HEK293 (cell line): Measurements from ENCODE around the gene LHFPL2.

Experiments
- HOXC10 ChIP-seq: sonication (generic); formaldehyde crosslinking; IDR thresholded peaks from 2 replicates; pipeline ENCODE4 v1.8.1; 2023; ENCODE audit warnings: mild to moderate bottlenecking, missing genetic modification reagents
- IKZF3 ChIP-seq: fragments of 450-650 bp; IDR thresholded peaks from 2 replicates; pipeline ENCODE4 v1.5.0; 2018; ENCODE audit warnings: missing biosample characterization, mild to moderate bottlenecking, missing genetic modification characterization, moderate library complexity
- KLF10 ChIP-seq: fragments of 450-650 bp; IDR thresholded peaks from 2 replicates; pipeline ENCODE4 v1.5.1; 2018; ENCODE audit warnings: missing biosample characterization, mild to moderate bottlenecking, missing genetic modification characterization
- OSR2 ChIP-seq: fragments of 450-650 bp; formaldehyde crosslinking; IDR thresholded peaks from 2 replicates; pipeline ENCODE4 v1.5.1; 2016; ENCODE audit warnings: missing biosample characterization, missing genetic modification characterization
- PRDM1 ChIP-seq: fragments of 450-650 bp; formaldehyde crosslinking; IDR thresholded peaks from 2 replicates; pipeline ENCODE4; 2016; ENCODE audit warnings: missing biosample characterization, missing genetic modification characterization
- RBAK ChIP-seq: fragments of 450-650 bp; formaldehyde crosslinking; IDR thresholded peaks from 2 replicates; pipeline ENCODE4 v1.5.1; 2016; ENCODE audit warnings: missing biosample characterization, missing genetic modification characterization
- SCRT1 ChIP-seq: fragments of 450-650 bp; formaldehyde crosslinking; IDR thresholded peaks from 2 replicates; pipeline ENCODE4 v1.5.1; 2016; ENCODE audit warnings: missing biosample characterization, missing genetic modification characterization, borderline replicate concordance
- SP3 ChIP-seq: fragments of 450-650 bp; formaldehyde crosslinking; IDR thresholded peaks from 2 replicates; pipeline ENCODE4 v1.5.1; 2016; ENCODE audit warnings: missing biosample characterization, missing genetic modification characterization
- SP7 ChIP-seq: fragments of 450-650 bp; formaldehyde crosslinking; IDR thresholded peaks from 2 replicates; pipeline ENCODE4 v1.5.1; 2016; ENCODE audit warnings: missing biosample characterization, missing genetic modification characterization
- WT1 ChIP-seq: fragments of 450-650 bp; formaldehyde crosslinking; IDR thresholded peaks from 2 replicates; pipeline ENCODE4 v1.5.1; 2016; ENCODE audit warnings: missing biosample characterization, missing genetic modification characterization
- ZEB2 ChIP-seq: fragments of 450-650 bp; formaldehyde crosslinking; IDR thresholded peaks from 2 replicates; pipeline ENCODE4 v1.5.1; 2016; ENCODE audit warnings: missing biosample characterization, missing genetic modification characterization
- ZFP37 ChIP-seq: fragments of 450-650 bp; formaldehyde crosslinking; IDR thresholded peaks from 2 replicates; pipeline ENCODE4 v1.5.1; 2016; ENCODE audit warnings: missing biosample characterization, missing genetic modification characterization
- ZFP69B ChIP-seq: fragments of 450-650 bp; formaldehyde crosslinking; IDR thresholded peaks from 2 replicates; pipeline ENCODE4 v1.5.1; 2016; ENCODE audit warnings: missing biosample characterization, missing genetic modification characterization
- ZNF114 ChIP-seq: fragments of 450-650 bp; formaldehyde crosslinking; IDR thresholded peaks from 2 replicates; pipeline ENCODE4 v1.5.0; 2017; ENCODE audit warnings: missing biosample characterization, missing genetic modification characterization
- ZNF140 ChIP-seq: fragments of 450-650 bp; formaldehyde crosslinking; IDR thresholded peaks from 2 replicates; pipeline ENCODE4 v1.5.1; 2016; ENCODE audit warnings: missing biosample characterization, missing genetic modification characterization
- ZNF155 ChIP-seq: fragments of 450-650 bp; formaldehyde crosslinking; IDR thresholded peaks from 2 replicates; pipeline ENCODE4 v1.5.1; 2016; ENCODE audit warnings: missing biosample characterization, missing genetic modification characterization
- ZNF16 ChIP-seq: fragments of 450-650 bp; formaldehyde crosslinking; IDR thresholded peaks from 2 replicates; pipeline ENCODE4 v1.5.1; 2016; ENCODE audit warnings: low read depth, missing biosample characterization, missing genetic modification characterization
- ZNF23 ChIP-seq: fragments of 450-650 bp; formaldehyde crosslinking; IDR thresholded peaks from 2 replicates; pipeline ENCODE4 v1.5.1; 2016; ENCODE audit warnings: missing biosample characterization, missing genetic modification characterization, borderline replicate concordance
- ZNF239 ChIP-seq: fragments of 450-650 bp; formaldehyde crosslinking; IDR thresholded peaks from 2 replicates; pipeline ENCODE4 v1.5.1; 2016; ENCODE audit warnings: missing biosample characterization, missing genetic modification characterization
- ZNF292 ChIP-seq: fragments of 450-650 bp; formaldehyde crosslinking; IDR thresholded peaks from 2 replicates; pipeline ENCODE4 v1.5.1; 2016; ENCODE audit warnings: low read depth, missing biosample characterization, missing genetic modification characterization, borderline replicate concordance
- ZNF302 ChIP-seq: fragments of 450-650 bp; formaldehyde crosslinking; IDR thresholded peaks from 2 replicates; pipeline ENCODE4 v1.5.1; 2016; ENCODE audit warnings: missing biosample characterization, missing genetic modification characterization, low read depth
- ZNF341 ChIP-seq: fragments of 450-650 bp; formaldehyde crosslinking; IDR thresholded peaks from 2 replicates; pipeline ENCODE4; 2016; ENCODE audit warnings: low read depth, missing biosample characterization, missing genetic modification characterization
- ZNF366 ChIP-seq: fragments of 450-650 bp; formaldehyde crosslinking; conservative IDR thresholded peaks from 2 replicates; pipeline ENCODE4 v1.5.1; 2016; ENCODE audit warnings: missing biosample characterization, missing genetic modification characterization
- ZNF423 ChIP-seq: fragments of 450-650 bp; formaldehyde crosslinking; IDR thresholded peaks from 2 replicates; pipeline ENCODE4 v1.5.1; 2016; ENCODE audit warnings: missing biosample characterization, missing genetic modification characterization
- ZNF473 ChIP-seq: fragments of 450-650 bp; formaldehyde crosslinking; IDR thresholded peaks from 2 replicates; pipeline ENCODE4 v1.5.1; 2017; ENCODE audit warnings: missing biosample characterization, missing genetic modification characterization
- ZNF48 ChIP-seq: fragments of 450-650 bp; formaldehyde crosslinking; IDR thresholded peaks from 2 replicates; pipeline ENCODE4 v1.5.1; 2016; ENCODE audit warnings: missing biosample characterization, missing genetic modification characterization
- ZNF514 ChIP-seq: fragments of 450-650 bp; formaldehyde crosslinking; IDR thresholded peaks from 2 replicates; pipeline ENCODE4 v1.5.1; 2016; ENCODE audit warnings: missing biosample characterization, missing genetic modification characterization
- ZNF558 ChIP-seq: fragments of 450-650 bp; formaldehyde crosslinking; IDR thresholded peaks from 2 replicates; pipeline ENCODE4 v1.5.1; 2016; ENCODE audit warnings: missing biosample characterization, missing genetic modification characterization
- ZNF561 ChIP-seq: fragments of 450-650 bp; IDR thresholded peaks from 2 replicates; pipeline ENCODE4 v1.5.1; 2018; ENCODE audit warnings: missing biosample characterization, missing genetic modification characterization, borderline replicate concordance
- ZNF600 ChIP-seq: fragments of 450-650 bp; formaldehyde crosslinking; IDR thresholded peaks from 2 replicates; pipeline ENCODE4 v1.5.1; 2016; ENCODE audit warnings: missing biosample characterization, missing genetic modification characterization
- ZNF621 ChIP-seq: fragments of 450-650 bp; formaldehyde crosslinking; IDR thresholded peaks from 2 replicates; pipeline ENCODE4 v1.5.1; 2017; ENCODE audit warnings: missing biosample characterization, missing genetic modification characterization
- ZNF629 ChIP-seq: fragments of 450-650 bp; formaldehyde crosslinking; IDR thresholded peaks from 2 replicates; pipeline ENCODE4 v1.5.1; 2017; ENCODE audit warnings: missing biosample characterization, missing genetic modification characterization
- ZNF658 ChIP-seq: fragments of 450-650 bp; formaldehyde crosslinking; IDR thresholded peaks from 2 replicates; pipeline ENCODE4; 2016; ENCODE audit warnings: missing biosample characterization, missing genetic modification characterization
- ZNF677 ChIP-seq: fragments of 450-650 bp; IDR thresholded peaks from 2 replicates; pipeline ENCODE4 v1.5.0; 2018; ENCODE audit warnings: missing biosample characterization, mild to moderate bottlenecking, missing genetic modification characterization, moderate library complexity
- ZNF843 ChIP-seq: fragments of 450-650 bp; formaldehyde crosslinking; IDR thresholded peaks from 2 replicates; pipeline ENCODE4 v1.5.1; 2016; ENCODE audit warnings: missing biosample characterization, missing genetic modification characterization
- ZXDB ChIP-seq: fragments of 450-650 bp; formaldehyde crosslinking; IDR thresholded peaks from 2 replicates; pipeline ENCODE4 v1.5.1; 2016; ENCODE audit warnings: missing biosample characterization, missing genetic modification characterization
- TF ChIP-seq, protein P1 (sequence below): fragments of 450-650 bp; formaldehyde crosslinking; IDR thresholded peaks from 2 replicates; pipeline ENCODE4 v1.5.1; 2016; ENCODE audit warnings: missing biosample characterization, missing genetic modification characterization
- TF ChIP-seq, protein P2 (sequence below): fragments of 450-650 bp; formaldehyde crosslinking; IDR thresholded peaks from 2 replicates; pipeline ENCODE4 v1.5.1; 2016; ENCODE audit warnings: missing biosample characterization, missing genetic modification characterization
- TF ChIP-seq, protein P3 (sequence below): fragments of 450-650 bp; formaldehyde crosslinking; IDR thresholded peaks from 2 replicates; pipeline ENCODE4 v1.5.1; 2016; ENCODE audit warnings: missing biosample characterization, missing genetic modification characterization
- TF ChIP-seq, protein P4 (sequence below): fragments of 450-650 bp; formaldehyde crosslinking; IDR thresholded peaks from 2 replicates; pipeline ENCODE4 v1.5.1; 2016; ENCODE audit warnings: missing biosample characterization, missing genetic modification characterization

Gene LHFPL2

DNA sequence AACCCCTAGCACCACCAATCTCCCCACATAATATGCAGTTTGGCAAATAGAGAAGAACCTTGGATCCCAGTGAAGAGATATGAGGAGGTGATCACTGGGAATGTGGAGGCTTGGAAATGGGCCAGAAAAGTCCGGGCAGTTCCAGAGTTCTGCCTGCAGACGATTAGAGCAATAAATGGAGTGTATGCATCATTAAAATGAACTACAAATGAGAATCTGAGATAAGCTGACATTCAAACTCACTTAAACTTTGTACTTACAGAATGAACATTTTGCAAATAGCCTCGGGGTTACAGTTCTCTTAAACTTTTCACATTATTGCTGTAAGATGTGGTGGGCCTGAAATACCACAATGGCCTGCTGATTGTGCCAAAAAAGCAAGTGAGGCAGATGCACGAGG is 23.0 kb upstream of the LHFPL2 start (continued):
- TF ChIP-seq, protein P1, sequence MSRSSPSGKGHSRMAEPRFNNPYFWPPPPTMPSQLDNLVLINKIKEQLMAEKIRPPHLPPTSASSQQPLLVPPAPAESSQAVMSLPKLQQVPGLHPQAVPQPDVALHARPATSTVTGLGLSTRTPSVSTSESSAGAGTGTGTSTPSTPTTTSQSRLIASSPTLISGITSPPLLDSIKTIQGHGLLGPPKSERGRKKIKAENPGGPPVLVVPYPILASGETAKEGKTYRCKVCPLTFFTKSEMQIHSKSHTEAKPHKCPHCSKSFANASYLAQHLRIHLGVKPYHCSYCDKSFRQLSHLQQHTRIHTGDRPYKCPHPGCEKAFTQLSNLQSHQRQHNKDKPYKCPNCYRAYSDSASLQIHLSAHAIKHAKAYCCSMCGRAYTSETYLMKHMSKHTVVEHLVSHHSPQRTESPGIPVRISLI (tag by site-specific recombination), result no peak
- TF ChIP-seq ZNF558 (tag by site-specific recombination) (no peak), KLF10 (tag by site-specific recombination) (peak; percentile 58; the same call in 1 of the 2 replicates), ZNF239 (tag by site-specific recombination) (no peak), ZNF677 (tag by site-specific recombination) (no peak), OSR2 (tag by site-specific recombination) (peak; percentile 76), PRDM1 (no peak), SCRT1 (tag by site-specific recombination) (0 out of 2 replicates have a peak, but pooled peaks have one; percentile 31), ZEB2 (0 out of 2 replicates have a peak, but pooled peaks have one; percentile 64), ZNF473 (tag by site-specific recombination) (no peak), ZNF366 (tag by site-specific recombination) (no peak), ZNF292 (no peak), RBAK (no peak), ZNF155 (tag by site-specific recombination) (no peak), ZNF114 (tag by site-specific recombination) (no peak), WT1 (tag by site-specific recombination) (peak; percentile 75), ZNF341 (tag by site-specific recombination) (0 out of 2 replicates have a peak, but pooled peaks have one; percentile 46), IKZF3 (0 out of 2 replicates have a peak, but pooled peaks have one; percentile 43), ZNF302 (tag by site-specific recombination) (no peak), ZNF140 (tag by site-specific recombination) (no peak), ZNF16 (tag by site-specific recombination) (no peak), ZNF23 (tag by site-specific recombination) (no peak), ZNF514 (no peak), HOXC10 (CRISPR knock-in tag) (no peak), ZNF621 (tag by site-specific recombination) (no peak), ZNF48 (no peak), ZNF561 (tag by site-specific recombination) (no peak), ZNF658 (tag by site-specific recombination) (no peak), ZNF600 (tag by site-specific recombination) (no peak), ZFP69B (tag by site-specific recombination) (no peak), ZXDB (tag by site-specific recombination) (peak; percentile 78), SP3 (tag by site-specific recombination) (no peak), ZFP37 (tag by site-specific recombination) (no peak), ZNF629 (peak; percentile 69), ZNF843 (peak; percentile 94), ZNF423 (tag by site-specific recombination) (no peak), SP7 (0 out of 2 replicates have a peak, but pooled peaks have one; percentile 14)
- TF ChIP-seq, protein P2, sequence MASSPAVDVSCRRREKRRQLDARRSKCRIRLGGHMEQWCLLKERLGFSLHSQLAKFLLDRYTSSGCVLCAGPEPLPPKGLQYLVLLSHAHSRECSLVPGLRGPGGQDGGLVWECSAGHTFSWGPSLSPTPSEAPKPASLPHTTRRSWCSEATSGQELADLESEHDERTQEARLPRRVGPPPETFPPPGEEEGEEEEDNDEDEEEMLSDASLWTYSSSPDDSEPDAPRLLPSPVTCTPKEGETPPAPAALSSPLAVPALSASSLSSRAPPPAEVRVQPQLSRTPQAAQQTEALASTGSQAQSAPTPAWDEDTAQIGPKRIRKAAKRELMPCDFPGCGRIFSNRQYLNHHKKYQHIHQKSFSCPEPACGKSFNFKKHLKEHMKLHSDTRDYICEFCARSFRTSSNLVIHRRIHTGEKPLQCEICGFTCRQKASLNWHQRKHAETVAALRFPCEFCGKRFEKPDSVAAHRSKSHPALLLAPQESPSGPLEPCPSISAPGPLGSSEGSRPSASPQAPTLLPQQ (tag by site-specific recombination), result peak; percentile 63; the same call in 1 of the 2 replicates
- TF ChIP-seq, protein P3, sequence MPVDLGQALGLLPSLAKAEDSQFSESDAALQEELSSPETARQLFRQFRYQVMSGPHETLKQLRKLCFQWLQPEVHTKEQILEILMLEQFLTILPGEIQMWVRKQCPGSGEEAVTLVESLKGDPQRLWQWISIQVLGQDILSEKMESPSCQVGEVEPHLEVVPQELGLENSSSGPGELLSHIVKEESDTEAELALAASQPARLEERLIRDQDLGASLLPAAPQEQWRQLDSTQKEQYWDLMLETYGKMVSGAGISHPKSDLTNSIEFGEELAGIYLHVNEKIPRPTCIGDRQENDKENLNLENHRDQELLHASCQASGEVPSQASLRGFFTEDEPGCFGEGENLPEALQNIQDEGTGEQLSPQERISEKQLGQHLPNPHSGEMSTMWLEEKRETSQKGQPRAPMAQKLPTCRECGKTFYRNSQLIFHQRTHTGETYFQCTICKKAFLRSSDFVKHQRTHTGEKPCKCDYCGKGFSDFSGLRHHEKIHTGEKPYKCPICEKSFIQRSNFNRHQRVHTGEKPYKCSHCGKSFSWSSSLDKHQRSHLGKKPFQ (tag by site-specific recombination), result peak; percentile 76; the same call in 1 of the 2 replicates
- TF ChIP-seq, protein P4, sequence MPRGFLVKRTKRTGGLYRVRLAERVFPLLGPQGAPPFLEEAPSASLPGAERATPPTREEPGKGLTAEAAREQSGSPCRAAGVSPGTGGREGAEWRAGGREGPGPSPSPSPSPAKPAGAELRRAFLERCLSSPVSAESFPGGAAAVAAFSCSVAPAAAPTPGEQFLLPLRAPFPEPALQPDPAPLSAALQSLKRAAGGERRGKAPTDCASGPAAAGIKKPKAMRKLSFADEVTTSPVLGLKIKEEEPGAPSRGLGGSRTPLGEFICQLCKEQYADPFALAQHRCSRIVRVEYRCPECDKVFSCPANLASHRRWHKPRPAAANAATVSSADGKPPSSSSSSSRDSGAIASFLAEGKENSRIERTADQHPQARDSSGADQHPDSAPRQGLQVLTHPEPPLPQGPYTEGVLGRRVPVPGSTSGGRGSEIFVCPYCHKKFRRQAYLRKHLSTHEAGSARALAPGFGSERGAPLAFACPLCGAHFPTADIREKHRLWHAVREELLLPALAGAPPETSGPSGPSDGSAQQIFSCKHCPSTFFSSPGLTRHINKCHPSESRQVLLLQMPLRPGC (tag by site-specific recombination), result peak; percentile 62; the same call in 1 of the 2 replicates
